ENCODE data around the gene SAMD1.

Gene SAMD1

GRCh38 chr19:14089412-14089661, 1.2 kb downstream of the SAMD1 start:
- Histone ChIP-seq H3K27me3 (ENCODE audit: control insufficient read depth, insufficient read depth, low read length) (no peaks in the 10 kb centered on the region), H3K4me3 (ENCODE audit: low read length) (peak overlapping the region; percentile 93; the same call in 1 of the 2 replicates), H3K9me3 (ENCODE audit: control insufficient read depth, insufficient read depth, low read length) (no peaks in the 10 kb centered on the region), H3K36me3 (ENCODE audit: control insufficient read depth, insufficient read depth, low read length) (peaks cover 8% of the 10 kb centered on the region), H3K4me1 (ENCODE audit: control insufficient read depth, insufficient read depth, low read length) (peaks cover 3% of the 10 kb centered on the region; the same call in 1 of the 2 replicates), H3K27ac (ENCODE audit: low read length) (no peak overlapping the region)
- DNase-seq (ENCODE audit: low read depth, low spot score) = no peak
- WGBS (ENCODE audit: insufficient coverage, insufficient read length) = no CpG with 5 or more reads among the region's 16 CpGs

GRCh38 chr19:14088634-14089411, 1.7 kb downstream of the SAMD1 start:
- Histone ChIP-seq H3K4me1 (ENCODE audit: control insufficient read depth, insufficient read depth, low read length) (peaks cover 3% of the 10 kb centered on the region; the same call in 1 of the 2 replicates), H3K4me3 (ENCODE audit: low read length) (peak overlapping the region; percentile 93; the same call in 1 of the 2 replicates), H3K9me3 (ENCODE audit: control insufficient read depth, insufficient read depth, low read length) (no peaks in the 10 kb centered on the region), H3K27ac (ENCODE audit: low read length) (no peak overlapping the region), H3K36me3 (ENCODE audit: control insufficient read depth, insufficient read depth, low read length) (peaks cover 8% of the 10 kb centered on the region), H3K27me3 (ENCODE audit: control insufficient read depth, insufficient read depth, low read length) (no peaks in the 10 kb centered on the region)
- WGBS (ENCODE audit: insufficient coverage, insufficient read length) = no CpG with 5 or more reads among the region's 30 CpGs
- DNase-seq (ENCODE audit: low read depth, low spot score) = no peak

- Histone ChIP-seq H3K36me3 (ENCODE audit: control insufficient read depth, insufficient read depth, low read length) (peaks cover 8% of the 10 kb centered on the region), H3K4me1 (ENCODE audit: control insufficient read depth, insufficient read depth, low read length) (peaks cover 4% of the 10 kb centered on the region; the same call in 1 of the 2 replicates), H3K27ac (ENCODE audit: low read length) (no peak overlapping the region), H3K27me3 (ENCODE audit: control insufficient read depth, insufficient read depth, low read length) (no peaks in the 10 kb centered on the region), H3K4me3 (ENCODE audit: low read length) (no peak overlapping the region), H3K9me3 (ENCODE audit: control insufficient read depth, insufficient read depth, low read length) (no peaks in the 10 kb centered on the region)
- no CpG with 5 or more reads among the region's 5 CpGs for WGBS (ENCODE audit: insufficient coverage, insufficient read length)
- no peak for DNase-seq (ENCODE audit: low read depth, low spot score)
Measured at GRCh38 chr19:14086098-14086497, 4.5 kb downstream of the SAMD1 start.

DNA sequence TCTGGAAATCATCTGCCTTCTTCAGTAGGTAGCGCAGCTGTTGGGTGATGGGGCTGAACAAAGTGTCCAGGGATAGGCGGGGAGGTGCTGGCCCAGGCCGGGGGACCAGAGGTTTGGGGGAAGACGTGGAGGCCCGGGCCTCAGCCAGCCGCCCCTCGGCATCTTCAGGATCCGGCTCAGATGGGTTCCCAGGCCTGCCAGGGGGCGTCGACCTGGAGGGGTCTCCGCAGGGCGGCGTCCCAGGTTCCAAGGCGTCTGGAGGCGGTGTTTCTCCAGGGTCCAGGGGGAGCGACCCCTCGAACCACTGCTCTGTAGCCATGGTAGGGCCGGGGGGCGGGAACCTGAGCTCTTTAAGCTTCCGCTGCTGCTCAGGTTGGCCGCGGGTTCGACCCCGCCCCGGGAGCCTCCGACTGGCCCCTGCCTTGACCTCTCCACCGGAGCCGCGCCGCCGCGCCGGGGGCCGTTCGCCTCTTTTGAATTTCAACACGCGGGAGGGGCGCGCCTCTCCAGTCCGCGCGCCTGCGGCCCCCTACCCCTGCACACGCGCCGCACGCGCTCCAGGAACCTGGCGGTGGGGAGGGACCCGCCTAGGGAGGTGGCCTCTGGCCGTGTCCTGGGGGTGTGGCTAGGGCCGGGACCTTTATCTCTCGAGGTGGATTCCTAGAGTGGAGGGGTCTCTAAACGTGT, 5.1 kb downstream of the SAMD1 start, which contains the start of gene C19orf67:
Gene C19orf67 (minus strand): TSS at position 475 of the 687 bp plus-strand sequence. CDS start 156 bp downstream, at position 319.
- Histone ChIP-seq H3K9me3 (ENCODE audit: control insufficient read depth, insufficient read depth, low read length) (no peaks in the 10 kb centered on the region), H3K4me1 (ENCODE audit: control insufficient read depth, insufficient read depth, low read length) (peaks cover 4% of the 10 kb centered on the region; the same call in 1 of the 2 replicates), H3K36me3 (ENCODE audit: control insufficient read depth, insufficient read depth, low read length) (peaks cover 8% of the 10 kb centered on the region), H3K4me3 (ENCODE audit: low read length) (no peak within 1 kb of the TSS), H3K27ac (ENCODE audit: low read length) (no peak within 1 kb of the TSS), H3K27me3 (ENCODE audit: control insufficient read depth, insufficient read depth, low read length) (no peaks in the 10 kb centered on the region)
- WGBS (ENCODE audit: insufficient coverage, insufficient read length) = no CpG with 5 or more reads among the region's 54 CpGs
- DNase-seq (ENCODE audit: low read depth, low spot score) = no peak

DNA sequence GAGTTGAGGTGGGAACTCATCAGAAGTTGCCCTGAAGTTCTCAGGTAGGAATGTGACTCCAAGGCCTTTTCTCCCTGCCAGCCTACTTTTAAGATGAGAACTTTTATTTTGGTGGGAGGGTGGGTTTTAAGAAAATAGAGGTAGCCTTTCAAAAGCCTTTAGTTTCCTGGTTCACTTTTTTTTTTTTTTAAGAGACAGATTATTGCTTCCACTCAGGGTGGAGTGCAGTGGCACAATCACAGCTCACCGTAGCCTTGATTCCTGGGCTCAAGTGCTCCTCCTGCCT, 7.9 kb downstream of the SAMD1 start:
- no peak overlapping the region for H3K4me3 ChIP-seq (ENCODE audit: low read length)

DNA sequence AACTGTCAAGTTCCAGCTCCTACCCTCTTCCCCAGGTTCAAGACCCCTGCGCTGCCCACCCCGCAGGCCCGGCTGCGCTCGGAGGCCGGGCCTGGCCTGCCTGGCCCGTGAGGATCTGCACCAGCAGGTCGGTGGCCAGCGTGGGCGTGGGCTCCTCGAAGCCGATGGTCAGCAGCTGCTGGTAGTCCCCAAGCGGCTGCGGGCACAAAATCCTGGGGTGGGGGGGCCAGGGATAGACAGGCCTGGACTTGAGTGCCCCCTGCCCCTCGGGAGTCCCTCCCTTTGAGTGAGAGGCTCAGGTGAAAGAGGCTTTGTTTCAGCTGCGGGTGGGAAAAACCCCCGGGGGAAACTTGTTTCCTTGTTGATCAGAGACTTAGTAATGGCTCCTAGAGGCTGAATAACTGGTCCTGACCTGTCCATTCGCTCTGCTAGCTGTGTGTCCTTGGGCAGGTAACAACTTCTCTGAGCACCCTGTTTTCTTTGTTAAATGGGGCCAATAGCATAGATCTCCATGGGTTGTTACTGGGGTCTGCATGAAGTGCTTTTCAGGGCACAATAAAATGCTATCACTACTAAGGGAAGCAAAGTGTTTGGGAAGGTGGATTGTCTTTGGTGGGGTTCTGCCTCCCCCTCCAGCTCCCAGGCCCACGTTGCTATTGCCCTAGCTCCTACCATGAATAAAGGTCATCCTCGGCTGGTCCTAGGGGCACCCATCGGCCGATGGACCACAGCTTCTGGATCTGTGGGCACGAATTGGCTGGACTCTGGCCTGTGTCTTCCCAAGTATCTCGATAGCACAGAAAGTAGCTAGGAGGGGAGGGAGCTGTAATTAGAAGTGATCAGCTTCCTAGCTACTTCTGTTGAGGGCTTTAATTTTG, 8.5 kb downstream of the SAMD1 start:
- no peaks in the 10 kb centered on the region for H3K9me3 ChIP-seq (ENCODE audit: control insufficient read depth, insufficient read depth, low read length)
- H3K27ac ChIP-seq (ENCODE audit: low read length) = no peak overlapping the region
- no peak for DNase-seq (ENCODE audit: low read depth, low spot score)
- H3K36me3 ChIP-seq (ENCODE audit: control insufficient read depth, insufficient read depth, low read length) = no peaks in the 10 kb centered on the region
- no CpG with 5 or more reads among the region's 24 CpGs for WGBS (ENCODE audit: insufficient coverage, insufficient read length)
- H3K4me1 ChIP-seq (ENCODE audit: control insufficient read depth, insufficient read depth, low read length) = peaks cover 2% of the 10 kb centered on the region; the same call in 1 of the 2 replicates
- H3K27me3 ChIP-seq (ENCODE audit: control insufficient read depth, insufficient read depth, low read length) = no peaks in the 10 kb centered on the region
- H3K4me3 ChIP-seq (ENCODE audit: low read length) = peak overlapping the region; percentile 93; the same call in 1 of the 2 replicates

More for the DNA sequence above, 7.9 kb downstream of the SAMD1 start:
- Histone ChIP-seq H3K27me3 (ENCODE audit: control insufficient read depth, insufficient read depth, low read length) (no peaks in the 10 kb centered on the region), H3K4me1 (ENCODE audit: control insufficient read depth, insufficient read depth, low read length) (peaks cover 2% of the 10 kb centered on the region; the same call in 1 of the 2 replicates), H3K9me3 (ENCODE audit: control insufficient read depth, insufficient read depth, low read length) (no peaks in the 10 kb centered on the region), H3K36me3 (ENCODE audit: control insufficient read depth, insufficient read depth, low read length) (no peaks in the 10 kb centered on the region), H3K27ac (ENCODE audit: low read length) (no peak overlapping the region)
- WGBS (ENCODE audit: insufficient coverage, insufficient read length) = no CpG with 5 or more reads among the region's 1 CpG
- no peak for DNase-seq (ENCODE audit: low read depth, low spot score)

DNA sequence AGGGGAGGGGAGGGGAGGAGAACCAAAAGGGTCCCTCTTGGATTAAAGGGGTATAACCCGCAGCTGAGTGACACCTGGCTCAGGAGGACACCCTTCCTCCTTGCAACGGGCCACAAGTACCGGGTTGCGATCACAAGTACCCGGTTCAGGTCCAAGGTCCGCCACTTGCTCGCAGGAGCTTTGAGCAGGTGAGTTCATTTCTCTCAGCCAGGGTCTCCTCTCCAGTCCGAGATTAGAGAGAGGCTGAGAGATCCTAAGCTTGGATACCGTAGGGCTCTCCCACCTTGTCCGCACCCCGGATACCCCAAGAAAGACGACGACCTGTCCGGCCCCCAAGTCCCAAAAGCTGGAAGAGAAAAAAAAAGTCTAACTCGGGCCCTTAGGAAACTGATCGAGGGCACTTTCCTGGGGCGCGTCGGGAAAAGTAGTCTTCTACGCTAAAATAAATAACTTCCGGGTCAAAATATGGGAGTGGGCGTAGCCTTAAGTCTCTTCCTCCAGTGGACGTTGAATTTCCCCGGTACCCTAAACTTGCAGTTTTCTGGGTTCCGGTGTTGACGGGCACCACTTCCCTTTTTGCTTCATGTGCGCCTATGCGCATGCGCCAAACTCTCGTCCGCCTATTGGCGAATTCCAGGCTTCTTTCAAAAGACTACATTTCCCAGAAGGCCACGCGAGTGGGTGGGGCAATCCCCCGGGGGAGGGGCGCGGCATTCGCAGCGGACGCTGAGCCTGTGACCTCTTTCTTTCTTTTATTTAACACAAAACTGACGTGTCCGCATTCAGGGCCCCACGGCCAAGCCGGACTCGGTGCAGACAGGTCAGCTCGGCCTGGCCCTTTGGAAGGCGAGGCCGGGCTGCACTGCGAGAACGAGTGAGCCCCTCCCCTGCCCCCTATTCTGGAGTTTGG, 9.4 kb downstream of the SAMD1 start:
- Histone ChIP-seq H3K36me3 (ENCODE audit: control insufficient read depth, insufficient read depth, low read length) (no peaks in the 10 kb centered on the region), H3K27ac (ENCODE audit: low read length) (no peak overlapping the region), H3K9me3 (ENCODE audit: control insufficient read depth, insufficient read depth, low read length) (no peaks in the 10 kb centered on the region), H3K27me3 (ENCODE audit: control insufficient read depth, insufficient read depth, low read length) (no peaks in the 10 kb centered on the region), H3K4me3 (ENCODE audit: low read length) (peak overlapping the region; percentile 93), H3K4me1 (ENCODE audit: control insufficient read depth, insufficient read depth, low read length) (peaks cover 2% of the 10 kb centered on the region; the same call in 1 of the 2 replicates)
- no CpG with 5 or more reads among the region's 50 CpGs for WGBS (ENCODE audit: insufficient coverage, insufficient read length)
- DNase-seq (ENCODE audit: low read depth, low spot score) = peak; percentile 98

DNA sequence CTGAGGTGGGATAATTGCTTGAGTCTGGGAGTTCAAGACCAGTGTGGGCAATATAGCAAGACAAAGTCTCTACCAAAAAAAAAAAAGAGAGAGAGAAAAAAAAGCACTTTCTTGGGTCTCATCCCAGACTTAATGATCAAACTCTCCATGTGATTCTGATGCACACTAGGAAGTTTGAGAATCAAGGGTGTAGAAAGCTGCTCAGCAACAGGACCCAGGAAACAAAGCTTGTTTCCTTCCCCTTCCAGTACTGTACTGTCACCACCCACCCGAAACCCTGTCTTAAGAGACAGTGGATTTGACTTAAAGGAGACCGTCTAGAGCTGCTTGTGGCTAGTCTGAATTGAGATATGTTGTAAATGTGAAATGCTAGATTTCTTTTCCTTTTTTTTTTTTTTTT, 12.1 kb downstream of the SAMD1 start:
- no peak overlapping the region for H3K4me3 ChIP-seq (ENCODE audit: low read length)
- peaks cover 13% of the 10 kb centered on the region; the same call in 1 of the 2 replicates for H3K27me3 ChIP-seq (ENCODE audit: control insufficient read depth, insufficient read depth, low read length)
- H3K9me3 ChIP-seq (ENCODE audit: control insufficient read depth, insufficient read depth, low read length) = no peaks in the 10 kb centered on the region
- WGBS (ENCODE audit: insufficient coverage, insufficient read length) = no CpG with 5 or more reads among the region's 2 CpGs
- no peak overlapping the region for H3K27ac ChIP-seq (ENCODE audit: low read length)
- no peak for DNase-seq (ENCODE audit: low read depth, low spot score)
- H3K36me3 ChIP-seq (ENCODE audit: control insufficient read depth, insufficient read depth, low read length) = no peaks in the 10 kb centered on the region
- peaks cover 3% of the 10 kb centered on the region; the same call in 1 of the 2 replicates for H3K4me1 ChIP-seq (ENCODE audit: control insufficient read depth, insufficient read depth, low read length)

DNA sequence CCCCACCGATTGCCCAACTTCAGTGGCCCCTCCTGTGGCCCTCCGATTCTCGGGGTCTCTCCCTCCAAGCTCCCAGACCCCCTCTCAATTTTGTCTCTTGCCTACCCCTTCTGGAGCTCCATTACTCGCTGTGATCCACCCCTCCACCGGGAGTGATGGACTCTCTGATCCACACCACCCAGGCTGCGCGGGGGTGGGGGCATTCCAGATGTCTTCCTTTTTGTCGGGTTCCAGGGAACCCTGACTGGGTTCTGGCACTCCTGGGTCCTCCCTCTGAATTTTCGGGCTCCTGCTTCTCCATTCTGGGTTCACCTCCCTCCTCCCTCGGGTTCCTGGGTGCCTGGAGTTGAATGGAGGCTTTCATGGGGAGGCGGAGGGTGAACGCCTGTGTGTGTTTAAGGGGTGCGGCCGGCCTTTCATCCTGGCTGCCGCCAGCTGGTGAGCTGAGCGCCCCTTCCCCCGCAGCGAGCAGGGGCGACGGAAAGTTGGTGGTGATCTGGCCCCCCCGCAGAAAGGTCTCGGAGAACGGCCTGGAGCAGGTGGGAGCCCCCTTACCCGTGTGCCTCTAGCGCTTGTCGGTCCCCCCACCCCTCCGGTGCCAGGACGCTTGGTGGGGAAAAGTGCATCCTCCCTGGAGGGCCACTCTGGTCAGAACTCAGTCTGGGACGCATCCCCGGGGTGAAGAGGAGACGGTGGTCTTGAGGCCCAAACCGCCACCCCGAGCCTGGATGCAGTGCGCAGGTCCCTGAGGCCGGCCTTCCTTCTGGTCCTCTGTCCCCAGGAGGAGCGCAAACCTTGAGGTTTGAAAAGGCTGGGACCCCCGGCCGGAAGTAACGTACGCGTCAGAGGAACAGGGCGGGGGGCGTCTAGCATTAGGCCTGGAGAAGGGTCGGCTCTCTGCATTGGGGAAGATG, 16.4 kb downstream of the SAMD1 start:
- Histone ChIP-seq H3K4me3 (ENCODE audit: low read length) (peak overlapping the region; percentile 63; the same call in 1 of the 2 replicates), H3K4me1 (ENCODE audit: control insufficient read depth, insufficient read depth, low read length) (peaks cover 4% of the 10 kb centered on the region; the same call in 1 of the 2 replicates), H3K27me3 (ENCODE audit: control insufficient read depth, insufficient read depth, low read length) (peaks cover 17% of the 10 kb centered on the region; the same call in 1 of the 2 replicates), H3K27ac (ENCODE audit: low read length) (no peak overlapping the region), H3K36me3 (ENCODE audit: control insufficient read depth, insufficient read depth, low read length) (no peaks in the 10 kb centered on the region; the same call in 1 of the 2 replicates), H3K9me3 (ENCODE audit: control insufficient read depth, insufficient read depth, low read length) (no peaks in the 10 kb centered on the region)
- no peak for DNase-seq (ENCODE audit: low read depth, low spot score)
- no CpG with 5 or more reads among the region's 44 CpGs for WGBS (ENCODE audit: insufficient coverage, insufficient read length)
